ENCODE data around the gene NTN3. TPM values are rescaled to one million over a fixed set of nuclear protein-coding genes. Genes with fewer than 3 reads are reported as not detected.

Gene NTN3
- total and polyA plus RNA-seq, 8 donors = 0.07 to 0.22 (median 0.09) TPM; not detected in 3

GRCh38 chr16:2459647-2460390 lies 11.3 kb upstream of the NTN3 start, which contains the start of gene TEDC2:
TEDC2 (plus strand) TSS chr16:2460109; CDS start chr16:2460145, 36 bp downstream.
- intact Hi-C loops (cut with DNase I) = no loop called here
- Histone ChIP-seq H3K36me3 (no peaks in the 10 kb centered on the region), H3K4me1 (peaks cover 0 to 8% (median 0%) of the 10 kb centered on the region in 3 donors), H3K4me3 (peak within 1 kb of the TSS; percentile 18 to 67 (median 40)), H3K27me3 (no peaks in the 10 kb centered on the region), H3K9me3 (no peaks in the 10 kb centered on the region), H3K27ac (no peak within 1 kb of the TSS)
- WGBS, 2 donors = 0 to 1% methylated on average over 33 to 66 of the region's 66 CpGs
- no peak for TF ChIP-seq CTCF (IDR thresholded peaks at IDR 0.05)
- FAIRE-seq = no peak
- peak; percentile 99 to 100 (median 100) for ATAC-seq
- DNase-seq = peak; percentile 95 to 99 (median 98)

GRCh38 chr16:2460391-2460713 lies 10.7 kb upstream of the NTN3 start:
- Histone ChIP-seq H3K27ac (no peak overlapping the region), H3K4me3 (peak overlapping the region in 3 of 4 donors; percentile 16 to 67 (median 42)), H3K27me3 (no peaks in the 10 kb centered on the region), H3K4me1 (peaks cover 0 to 8% (median 0%) of the 10 kb centered on the region in 3 donors), H3K9me3 (no peaks in the 10 kb centered on the region), H3K36me3 (no peaks in the 10 kb centered on the region)
- intact Hi-C loops (cut with DNase I) = no loop called here
- no peak for TF ChIP-seq CTCF (IDR thresholded peaks at IDR 0.05)
- 2 to 4% methylated on average over 13 to 20 of the region's 20 CpGs for WGBS, 2 donors
- FAIRE-seq (no peak), DNase-seq (no peak), ATAC-seq (peak in 1 of 4 donors; percentile 2)

GRCh38 chr16:2460916-2461315 lies 10.2 kb upstream of the NTN3 start:
- FAIRE-seq (no peak), ATAC-seq (no peak), DNase-seq (peak in 2 of 6 donors; percentile 50 to 70)
- TF ChIP-seq CTCF (IDR thresholded peaks at IDR 0.05) = no peak
- no peaks in the 10 kb centered on the region for H3K9me3 ChIP-seq
- H3K4me1 ChIP-seq = peaks cover 0 to 8% (median 0%) of the 10 kb centered on the region in 3 donors
- H3K27me3 ChIP-seq = no peaks in the 10 kb centered on the region
- no peaks in the 10 kb centered on the region for H3K36me3 ChIP-seq
- 75 to 79% methylated on average over 13 of the region's 13 CpGs for WGBS, 2 donors
- H3K4me3 ChIP-seq = no peak overlapping the region
- intact Hi-C loops (cut with DNase I) = no loop called here
- no peak overlapping the region for H3K27ac ChIP-seq

GRCh38 chr16:2462031-2462866 lies 8.8 kb upstream of the NTN3 start:
- Histone ChIP-seq H3K4me1 (peaks cover 0 to 8% (median 0%) of the 10 kb centered on the region in 3 donors), H3K27ac (no peak overlapping the region), H3K27me3 (no peaks in the 10 kb centered on the region), H3K36me3 (no peaks in the 10 kb centered on the region), H3K9me3 (no peaks in the 10 kb centered on the region), H3K4me3 (no peak overlapping the region)
- TF ChIP-seq CTCF (IDR thresholded peaks at IDR 0.05) = no peak
- intact Hi-C loops (cut with DNase I) = no loop called here
- no peak for FAIRE-seq
- WGBS, 2 donors = 87 to 92% methylated on average over 23 of the region's 23 CpGs
- DNase-seq = peak in 2 of 6 donors; percentile 48 to 63
- ATAC-seq = no peak

Data from pancreas (tissue), 10 donors.